Gastroesophageal sphincter (tissue), 4 donors: Measurements from ENCODE around the gene COG6. TPM values are rescaled to one million over a fixed set of nuclear protein-coding genes. Genes with fewer than 3 reads are reported as not detected.

ENCODE experiments used
- ATAC-seq: fragments of 150-250 bp; one replicate; pipeline ENCODE4 v1.9.1; 2016; ENCODE audit warnings: mild to moderate bottlenecking, moderate library complexity
- H3K27ac ChIP-seq, 4 donors: fragments of 200-600 bp; sonication (generic) in 3 of 4; 1 replicate in 3 of 4; 2 replicates in 1 of 4; pipeline ENCODE4 v1.5.1; 2016 to 2019
- H3K27me3 ChIP-seq: fragments of 200-600 bp; sonication (generic); one replicate; pipeline ENCODE4 v1.5.1; 2019
- H3K36me3 ChIP-seq, 2 donors: fragments of 200-600 bp; sonication (generic); one replicate each; pipeline ENCODE4 v1.5.1; 2019; ENCODE audit warnings: control low read depth in 1 of 2
- H3K4me1 ChIP-seq, 3 donors: fragments of 200-600 bp; sonication (generic); 1 replicate in 2 of 3; 2 replicates in 1 of 3; pipeline ENCODE4 v1.5.1; 2016 to 2019; ENCODE audit warnings: control low read depth in 2 of 3
- H3K4me3 ChIP-seq, 2 donors: fragments of 200-600 bp; sonication (generic); one replicate each; pipeline ENCODE4 v1.5.1; 2019; ENCODE audit warnings: mild to moderate bottlenecking in 1 of 2, moderate library complexity in 1 of 2
- H3K9me3 ChIP-seq, 3 donors: fragments of 200-600 bp; sonication (generic); one replicate each; pipeline ENCODE4 v1.5.1; 2017 to 2019; ENCODE audit warnings: control low read depth in 2 of 3
- CTCF ChIP-seq, 4 experiments: fragments of 200-600 bp in 2 of 4; fragments of 450-650 bp in 2 of 4; sonication (generic) in 1 of 4; IDR thresholded peaks; one replicate each; pipeline ENCODE4 v1.5.1; 2017 to 2019; ENCODE audit warnings: antibody characterized with exemption in 4 of 4, mild to moderate bottlenecking in 2 of 4, moderate library complexity in 2 of 4
- EP300 ChIP-seq: sonication (generic); formaldehyde crosslinking; IDR thresholded peaks from one replicate; pipeline ENCODE4 v1.6.1; 2017; ENCODE audit warnings: antibody characterized with exemption, mild to moderate bottlenecking
- POLR2A ChIP-seq, 2 donors: fragments of 450-650 bp; IDR thresholded peaks; one replicate each; pipeline ENCODE4 v1.6.1; 2017; ENCODE audit warnings: antibody characterized with exemption in 2 of 2, mild to moderate bottlenecking in 2 of 2, moderate library complexity in 1 of 2
- POLR2AphosphoS5 ChIP-seq: sonication (generic); formaldehyde crosslinking; IDR thresholded peaks from one replicate; pipeline ENCODE4 v1.6.1; 2017; ENCODE audit warnings: antibody characterized with exemption
- WGBS, 2 donors: methylation state at CpG; one replicate each; pipeline ENCODE4 v1.1.5; 2018; ENCODE audit warnings: low coverage in 1 of 2; 5-methylcytosine and 5-hydroxymethylcytosine counted together
- total RNA-seq, 4 donors: library from RNA; depleted of rRNA; stranded (reverse); fragments of >200 nt; gene quantifications; one replicate each; pipeline ENCODE4 v1.1.0, GENCODE V29; 2016

The COG6 gene
- total RNA-seq, 4 donors from 2014 or later: 10.5 to 23.2 (median 13.0) TPM

GRCh38 chr13:39770221-39771090, 115.0 kb downstream of the COG6 start:
- Histone ChIP-seq H3K4me3 (no peak overlapping the region), H3K4me1 (peaks cover 0 to 28% (median 0%) of the 10 kb centered on the region in 3 donors), H3K27me3 (no peaks in the 10 kb centered on the region), H3K36me3 (no peaks in the 10 kb centered on the region), H3K27ac (no peak overlapping the region), H3K9me3 (no peaks in the 10 kb centered on the region)
- ATAC-seq: no peak
- WGBS, 2 donors: 68 to 70% methylated on average over 8 to 9 of the region's 9 CpGs
- TF ChIP-seq POLR2AphosphoS5: no peak
- TF ChIP-seq CTCF (IDR thresholded peaks at IDR 0.05): no peak
- no peak for TF ChIP-seq EP300
- no peak for TF ChIP-seq POLR2A (IDR thresholded peaks at IDR 0.05)

- H3K4me1 ChIP-seq: no peaks in the 10 kb centered on the region
- H3K4me3 ChIP-seq: no peak overlapping the region
- no peak for ATAC-seq
- TF ChIP-seq POLR2AphosphoS5 (no peak), EP300 (no peak), POLR2A (IDR thresholded peaks at IDR 0.05) (no peak), CTCF (IDR thresholded peaks at IDR 0.05) (no peak)
- no peaks in the 10 kb centered on the region for H3K36me3 ChIP-seq
- H3K9me3 ChIP-seq: peaks cover 0 to 4% (median 0%) of the 10 kb centered on the region in 3 donors
- 78 to 90% methylated on average over 3 to 4 of the region's 4 CpGs for WGBS, 2 donors
- no peak overlapping the region for H3K27ac ChIP-seq
- no peaks in the 10 kb centered on the region for H3K27me3 ChIP-seq
Observed at GRCh38 chr13:39773833-39774232, 118.4 kb downstream of the COG6 start.

GRCh38 chr13:39776439-39776838, 121.0 kb downstream of the COG6 start:
- TF ChIP-seq POLR2A (IDR thresholded peaks at IDR 0.05) (no peak), POLR2AphosphoS5 (no peak), EP300 (no peak), CTCF (IDR thresholded peaks at IDR 0.05) (no peak)
- no peaks in the 10 kb centered on the region for H3K27me3 ChIP-seq
- no peak for ATAC-seq
- no peak overlapping the region for H3K27ac ChIP-seq
- peaks cover 0 to 4% (median 0%) of the 10 kb centered on the region in 3 donors for H3K9me3 ChIP-seq
- WGBS, 2 donors: 26 to 37% methylated on average over 3 of the region's 3 CpGs
- H3K36me3 ChIP-seq: no peaks in the 10 kb centered on the region
- no peak overlapping the region for H3K4me3 ChIP-seq
- no peaks in the 10 kb centered on the region for H3K4me1 ChIP-seq

- no peak for TF ChIP-seq EP300
- no peak for TF ChIP-seq CTCF (IDR thresholded peaks at IDR 0.05)
- TF ChIP-seq POLR2AphosphoS5: no peak
- no peak for TF ChIP-seq POLR2A (IDR thresholded peaks at IDR 0.05)
- Histone ChIP-seq H3K27me3 (no peaks in the 10 kb centered on the region), H3K4me3 (no peak overlapping the region), H3K27ac (no peak overlapping the region), H3K36me3 (no peaks in the 10 kb centered on the region), H3K4me1 (no peaks in the 10 kb centered on the region), H3K9me3 (peaks cover 0 to 4% (median 0%) of the 10 kb centered on the region in 3 donors)
- ATAC-seq: no peak
- 91% methylated on average over 1 of the region's 1 CpG; no CpG with 5 or more reads in 1 of the 2 donors for WGBS, 2 donors
Observed at GRCh38 chr13:39777021-39777420, 121.6 kb downstream of the COG6 start.
